ENCODE measurements around the gene RAB11FIP3. TPM values are rescaled to one million over a fixed set of nuclear protein-coding genes. Genes with fewer than 3 reads are reported as not detected.

The RAB11FIP3 gene
- total RNA-seq, 1 experiment from 2014 or later, result 37.1 TPM

DNA sequence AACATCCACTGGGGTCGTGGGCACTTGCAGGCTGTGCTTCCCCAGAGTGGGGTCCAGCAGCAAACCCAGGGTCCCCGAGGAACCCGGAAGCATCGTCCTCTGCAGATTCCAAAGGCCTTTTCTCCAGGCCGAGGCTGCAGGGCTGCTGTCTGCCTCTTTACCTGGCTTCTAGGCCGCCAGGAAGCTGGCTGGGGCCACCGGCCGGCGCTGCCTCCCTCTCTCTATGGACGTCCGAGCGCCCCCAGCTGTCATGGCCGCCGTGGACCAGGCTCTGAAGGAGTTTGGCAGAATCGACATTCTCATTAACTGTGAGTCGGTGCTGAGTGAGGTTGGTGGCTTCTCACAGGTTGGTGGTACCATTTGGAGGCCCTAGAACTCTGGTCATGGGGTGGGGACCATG is 18.2 kb upstream of the RAB11FIP3 start:
- no CpG with 5 or more reads among the region's 16 CpGs for WGBS (ENCODE audit: extremely low coverage, insufficient read length, low lambda C conversion rate)
- H3K79me2 ChIP-seq (ENCODE audit: insufficient read depth, low read length), result no peaks in the 10 kb centered on the region
- no peaks in the 10 kb centered on the region for H3K9me3 Mint-ChIP-seq
- peaks cover 0 to 18% (median 16%) of the 10 kb centered on the region in 3 experiments; a peak in 5 of 7 replicates for H3K36me3 Mint-ChIP-seq (ENCODE audit: insufficient read depth in 1 of 3, low read depth in 3 of 3)
- no peaks in the 10 kb centered on the region for H3K9me3 ChIP-seq (ENCODE audit: control insufficient read depth, low read depth, low read length)
- DNase-seq, result no peak
- no peaks in the 10 kb centered on the region for H3K27me3 Mint-ChIP-seq (ENCODE audit: low read depth)
- H3K4me1 ChIP-seq (ENCODE audit: insufficient read depth, low read length), result no peaks in the 10 kb centered on the region
- no peaks in the 10 kb centered on the region for H3K23me2 ChIP-seq (ENCODE audit: insufficient read length, low read depth, low read length, poor library complexity, severe bottlenecking)
- H3K79me1 ChIP-seq (ENCODE audit: insufficient read depth, low read depth, low read length, poor library complexity, severe bottlenecking), result no peaks in the 10 kb centered on the region
- no peak overlapping the region for H2AK5ac ChIP-seq (ENCODE audit: insufficient read length, low read length)
- H2BK5ac ChIP-seq (ENCODE audit: insufficient read length, low read length), result no peak overlapping the region
- no peak overlapping the region for H3K4ac ChIP-seq (ENCODE audit: low read depth, low read length)
- H3K23ac ChIP-seq (ENCODE audit: insufficient read length, low read depth, low read length), result no peak overlapping the region
- no peak overlapping the region for H4K91ac ChIP-seq (ENCODE audit: insufficient read length, low read depth, low read length)
- H2AFZ ChIP-seq (ENCODE audit: low read length), result no peak overlapping the region
- no peak overlapping the region for H3T11ph ChIP-seq (ENCODE audit: low read length)
- no peak overlapping the region for H4K5ac ChIP-seq (ENCODE audit: insufficient read length, low read depth, low read length)
- no peak overlapping the region for H3K18ac ChIP-seq (ENCODE audit: insufficient read length, low read depth, low read length)
- no peak overlapping the region for H3K27ac ChIP-seq (ENCODE audit: insufficient read length, low read depth, low read length)
- no peak overlapping the region for H3K27ac Mint-ChIP-seq
- no peak overlapping the region for H2BK20ac ChIP-seq (ENCODE audit: low read depth, low read length, poor library complexity, severe bottlenecking)
- H2BK15ac ChIP-seq (ENCODE audit: low read depth, low read length), result no peak overlapping the region
- no peak overlapping the region for H2BK120ac ChIP-seq (ENCODE audit: low read depth, low read length, poor library complexity, severe bottlenecking)
- H3K9ac ChIP-seq (ENCODE audit: extremely low read depth, insufficient read length, low read length), result no peak overlapping the region
- no peaks in the 10 kb centered on the region for H4K20me1 ChIP-seq (ENCODE audit: control insufficient read depth, insufficient read depth, insufficient read length)
- TF ChIP-seq, protein P1, sequence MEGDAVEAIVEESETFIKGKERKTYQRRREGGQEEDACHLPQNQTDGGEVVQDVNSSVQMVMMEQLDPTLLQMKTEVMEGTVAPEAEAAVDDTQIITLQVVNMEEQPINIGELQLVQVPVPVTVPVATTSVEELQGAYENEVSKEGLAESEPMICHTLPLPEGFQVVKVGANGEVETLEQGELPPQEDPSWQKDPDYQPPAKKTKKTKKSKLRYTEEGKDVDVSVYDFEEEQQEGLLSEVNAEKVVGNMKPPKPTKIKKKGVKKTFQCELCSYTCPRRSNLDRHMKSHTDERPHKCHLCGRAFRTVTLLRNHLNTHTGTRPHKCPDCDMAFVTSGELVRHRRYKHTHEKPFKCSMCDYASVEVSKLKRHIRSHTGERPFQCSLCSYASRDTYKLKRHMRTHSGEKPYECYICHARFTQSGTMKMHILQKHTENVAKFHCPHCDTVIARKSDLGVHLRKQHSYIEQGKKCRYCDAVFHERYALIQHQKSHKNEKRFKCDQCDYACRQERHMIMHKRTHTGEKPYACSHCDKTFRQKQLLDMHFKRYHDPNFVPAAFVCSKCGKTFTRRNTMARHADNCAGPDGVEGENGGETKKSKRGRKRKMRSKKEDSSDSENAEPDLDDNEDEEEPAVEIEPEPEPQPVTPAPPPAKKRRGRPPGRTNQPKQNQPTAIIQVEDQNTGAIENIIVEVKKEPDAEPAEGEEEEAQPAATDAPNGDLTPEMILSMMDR (conservative IDR thresholded peaks at IDR 0.05), result no peak
- no peak overlapping the region for H4K8ac ChIP-seq (replicated peaks; ENCODE audit: insufficient read length, low read depth, low read length)
- no peak overlapping the region for H3K4me3 Mint-ChIP-seq
- no peaks in the 10 kb centered on the region for H3K4me1 Mint-ChIP-seq
- no peak overlapping the region for H2BK12ac ChIP-seq (ENCODE audit: insufficient read length, low read depth, low read length)
- no peak overlapping the region for H3K56ac ChIP-seq (ENCODE audit: insufficient read length, low read depth, low read length)
- no peak overlapping the region for H3K14ac ChIP-seq (ENCODE audit: insufficient read depth, low read length)
- H3K4me2 ChIP-seq (ENCODE audit: insufficient read depth, insufficient read length, low read length), result no peak overlapping the region
- H3K27me3 ChIP-seq (ENCODE audit: insufficient read depth, low read length), result no peaks in the 10 kb centered on the region
